HG02759 (cell line): ENCODE data around the gene ZNF322.

Experiments used
- ATAC-seq: cut with Tn5 transposase; IDR thresholded peaks from one replicate; pipeline ENCODE4 v1.9.1; 2021; ENCODE audit warnings: mild to moderate bottlenecking, moderate library complexity; ENCODE audit not compliant: unreplicated experiment

Gene ZNF322

GRCh38 chr6:26613689-26614683, 45.6 kb downstream of the ZNF322 start:
- no peak for ATAC-seq

GRCh38 chr6:26613201-26613600, 46.3 kb downstream of the ZNF322 start:
- no peak for ATAC-seq

- no peak for ATAC-seq
Observed at GRCh38 chr6:26611599-26611998, 47.9 kb downstream of the ZNF322 start.

GRCh38 chr6:26609463-26609862, 50.1 kb downstream of the ZNF322 start:
- ATAC-seq, result no peak

- ATAC-seq, result peak; percentile 52
Observed at GRCh38 chr6:26607434-26608230, 51.9 kb downstream of the ZNF322 start.

GRCh38 chr6:26604797-26605196, 54.7 kb downstream of the ZNF322 start:
- no peak for ATAC-seq

- ATAC-seq, result no peak
Observed at GRCh38 chr6:26604026-26604425, 55.5 kb downstream of the ZNF322 start.

GRCh38 chr6:26602262-26602661, 57.3 kb downstream of the ZNF322 start:
- ATAC-seq, result no peak

- no peak for ATAC-seq
Observed at GRCh38 chr6:26600759-26601158, 58.8 kb downstream of the ZNF322 start.

GRCh38 chr6:26599591-26599990, 60.0 kb downstream of the ZNF322 start:
- ATAC-seq, result no peak

- ATAC-seq, result no peak
Observed at GRCh38 chr6:26599134-26599533, 60.4 kb downstream of the ZNF322 start.

- ATAC-seq, result no peak
Observed at GRCh38 chr6:26598267-26598666, 61.3 kb downstream of the ZNF322 start.

- ATAC-seq, result no peak
Observed at GRCh38 chr6:26597821-26598220, 61.7 kb downstream of the ZNF322 start.

GRCh38 chr6:26597389-26597766, 62.2 kb downstream of the ZNF322 start:
- ATAC-seq, result no peak

GRCh38 chr6:26596579-26597388, 62.8 kb downstream of the ZNF322 start, which contains the start of gene ABT1:
Gene ABT1 (plus strand): TSS chr6:26596953. CDS start chr6:26596983, 30 bp downstream.
- ATAC-seq, result peak; percentile 79

GRCh38 chr6:26595669-26596269, 63.8 kb downstream of the ZNF322 start:
- peak; percentile 63 for ATAC-seq

GRCh38 chr6:26594730-26595632, 64.6 kb downstream of the ZNF322 start:
- no peak for ATAC-seq

GRCh38 chr6:26594131-26594498, 65.4 kb downstream of the ZNF322 start:
- ATAC-seq, result no peak
